ENCODE results near the gene E2F3.

Gene E2F3

DNA sequence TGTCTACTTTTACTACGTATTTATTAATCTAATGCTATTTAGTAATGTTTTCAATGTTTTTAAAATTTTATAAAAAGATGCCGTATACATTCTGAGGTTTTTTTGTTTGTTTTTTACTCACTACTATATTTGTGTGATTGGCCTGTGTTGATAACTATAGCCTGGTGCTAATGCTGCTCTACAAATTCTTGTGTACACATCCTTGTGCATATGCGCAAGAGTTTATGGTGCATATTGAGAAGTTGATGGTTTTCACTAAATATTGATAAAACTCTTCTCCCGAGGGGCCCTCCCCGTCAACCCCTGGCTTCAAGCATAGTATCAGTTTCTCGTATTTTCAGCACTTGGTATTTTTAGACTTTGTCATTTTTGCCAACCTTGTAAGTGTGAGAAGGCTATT lies 59.9 kb downstream of the E2F3 start (continued):
- no peak for TF ChIP-seq ZBTB49 (tag by site-specific recombination; IDR thresholded peaks at IDR 0.05; ENCODE audit: low read depth)
- TF ChIP-seq ZNF211 (tag by site-specific recombination; IDR thresholded peaks at IDR 0.05; ENCODE audit: low read depth): no peak
- no peak for TF ChIP-seq ZNF157 (tag by site-specific recombination; IDR thresholded peaks at IDR 0.05)

DNA sequence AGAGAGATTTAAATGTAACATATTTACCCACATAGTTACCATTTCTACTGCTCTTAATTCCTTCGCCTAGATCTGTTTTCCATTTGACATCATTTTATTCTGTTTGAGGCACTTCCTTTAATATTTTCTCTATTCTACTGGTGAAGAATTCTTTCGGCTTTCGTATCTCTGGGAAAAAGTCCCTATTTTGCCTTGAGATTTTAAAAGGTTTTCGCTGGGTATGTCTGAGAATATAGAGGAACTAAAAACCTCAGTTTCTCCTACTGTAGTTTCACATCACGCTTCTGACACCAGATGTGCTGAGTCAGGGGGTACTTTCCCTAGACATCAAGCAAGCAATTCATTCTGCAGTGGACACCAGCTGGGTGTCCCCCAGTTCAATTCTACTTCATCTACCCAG lies 61.7 kb downstream of the E2F3 start:
- Histone ChIP-seq H3K4me3 (ENCODE audit: low read depth, low read length) (no peak overlapping the region), H3K4me1 (ENCODE audit: control insufficient read depth, insufficient read depth, low read length) (no peaks in the 10 kb centered on the region), H3K36me3 (ENCODE audit: control insufficient read depth in 2 of 2, insufficient read depth in 1 of 2, low read length in 2 of 2) (peaks cover 20 to 34% of the 10 kb centered on the region in 2 experiments; a peak in 2 of 3 replicates), H3K27ac (ENCODE audit: extremely low read depth, low read depth, low read length) (no peak overlapping the region), H3K9me3 (ENCODE audit: control insufficient read depth, insufficient read depth, low read depth, low read length) (no peaks in the 10 kb centered on the region)
- TF ChIP-seq ZNF2 (tag by site-specific recombination; IDR thresholded peaks at IDR 0.05): no peak
- TF ChIP-seq ZNF768 (tag by site-specific recombination; IDR thresholded peaks at IDR 0.05): no peak
- TF ChIP-seq BCL11B (tag by site-specific recombination; IDR thresholded peaks at IDR 0.05; ENCODE audit: low read depth): no peak
- TF ChIP-seq ZNF837 (tag by site-specific recombination; IDR thresholded peaks at IDR 0.05): no peak
- TF ChIP-seq ZNF530 (tag by site-specific recombination; IDR thresholded peaks at IDR 0.05; ENCODE audit: low read depth): no peak
- no peak for TF ChIP-seq ZNF561 (tag by site-specific recombination; IDR thresholded peaks at IDR 0.05; ENCODE audit: borderline replicate concordance)
- TF ChIP-seq ZNF660 (tag by site-specific recombination; IDR thresholded peaks at IDR 0.05): no peak
- no peak for TF ChIP-seq ZNF777 (tag by site-specific recombination; IDR thresholded peaks at IDR 0.05; ENCODE audit: borderline replicate concordance)
- TF ChIP-seq ZNF610 (tag by site-specific recombination; IDR thresholded peaks at IDR 0.05; ENCODE audit: borderline replicate concordance): no peak
- no peak for TF ChIP-seq ZNF280D (tag by site-specific recombination; IDR thresholded peaks at IDR 0.05)
- TF ChIP-seq ZNF404 (tag by site-specific recombination; IDR thresholded peaks at IDR 0.05): no peak
- no peak for TF ChIP-seq TRIM28 (IDR thresholded peaks at IDR 0.05; ENCODE audit: borderline replicate concordance, low read length)
- ChIA-PET POLR2A (interaction anchor here (1.5 kb wide), 1 partner anchor 59 kb away, joined by 4 read pairs; no protein-coding TSS in a partner anchor), CTCF (interaction anchor here (0.5 to 0.6 kb wide), 3 partner anchors 197 to 336 kb away, joined by 3 to 4 read pairs (median 4); no protein-coding TSS in a partner anchor)

DNA sequence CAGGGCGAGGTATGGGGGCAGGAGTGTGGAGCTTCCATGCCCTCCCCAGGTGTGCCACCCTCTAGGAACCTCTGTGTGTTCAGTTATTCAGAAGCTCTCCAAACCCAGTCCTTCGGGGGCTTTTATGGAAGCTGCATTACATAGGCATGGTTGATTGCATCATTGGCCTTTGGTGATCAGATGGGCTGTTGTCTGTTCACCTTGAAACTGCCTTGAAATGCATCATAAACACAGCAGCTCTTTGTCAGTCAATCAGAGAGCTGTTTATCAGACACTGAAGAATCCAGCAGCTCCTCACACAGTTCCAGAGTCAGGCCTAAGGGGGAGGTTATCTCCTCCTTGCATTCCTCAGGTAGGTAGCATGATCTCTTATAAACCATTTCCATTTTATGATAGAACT lies 62.4 kb downstream of the E2F3 start:
- POLR2A ChIA-PET: interaction anchor here (0.6 to 1.5 kb wide), 2 partner anchors 60 to 61 kb away, joined by 4 read pairs; no protein-coding TSS in a partner anchor
- no peaks in the 10 kb centered on the region for H3K9me3 ChIP-seq (ENCODE audit: control insufficient read depth, insufficient read depth, low read depth, low read length)
- H3K4me3 ChIP-seq (ENCODE audit: low read depth, low read length): no peak overlapping the region
- H3K4me1 ChIP-seq (ENCODE audit: control insufficient read depth, insufficient read depth, low read length): no peaks in the 10 kb centered on the region
- peaks cover 17 to 38% of the 10 kb centered on the region in 2 experiments; a peak in 2 of 3 replicates for H3K36me3 ChIP-seq (ENCODE audit: control insufficient read depth in 2 of 2, insufficient read depth in 1 of 2, low read length in 2 of 2)
- TF ChIP-seq ZBTB1 (tag by site-specific recombination; IDR thresholded peaks at IDR 0.05): no peak
- TF ChIP-seq PRDM4 (tag by site-specific recombination; IDR thresholded peaks at IDR 0.05): peak; percentile 82
- CTCF ChIA-PET: interaction anchor here (0.6 to 1.1 kb wide), 3 partner anchors 20 to 198 kb away, joined by 3 to 4 read pairs (median 4); no protein-coding TSS in a partner anchor
- no peak overlapping the region for H3K27ac ChIP-seq (ENCODE audit: extremely low read depth, low read depth, low read length)
